Heart left ventricle (tissue), 13 donors: ENCODE measurements around the gene ATP2B2.

Source experiments
- POLR2A ChIP-seq, 2 donors: fragments of 450-650 bp; IDR thresholded peaks; one replicate each; pipeline ENCODE4 v1.6.1; 2017; ENCODE audit warnings: antibody characterized with exemption in 2 of 2, mild to moderate bottlenecking in 2 of 2, moderate library complexity in 2 of 2
- TF ChIP-seq, protein P1 (sequence below), 12 donors: fragments of 200-600 bp; sonication (generic) in 4 of 12; IDR thresholded peaks; one replicate each; pipeline versions ENCODE4 v1.5.0 to v1.8.0; 2018 to 2022; ENCODE audit warnings: antibody characterized with exemption in 12 of 12, mild to moderate bottlenecking in 5 of 12
- donor health status: ischemic (EF 13 %, LVEDD 7.1; RV severe dilation, severe dysfunction).
- donor health status: DM: no; HTN: yes; CAD: no.
- donor health status: DM: no; HTN: no; CAD: no.
- donor health status: ischemic (EF 25% LVEDD 6.9; RV normal size, moderate dysfunction).
- donor health status: ischemic (EF 25% LVEDD 5.7; RV mildly dilated, moderate dysfunction).
- donor health status: ischemic (EF 35%, LVEDD 5.7; RV mildly dilated, moderate dysfunction).
- donor health status: nonischemic (EF 11% LVEDD 7.7; RV severe dilation, severe dysfunction).
- donor health status: DM: yes; HTN: yes; CAD: no.
- donor health status: PGD.
- donor health status: ischemic (EF 29% LVEDD 5.4; RV normal size, mild dysfunction).
- donor health status: nonischemic (EF 23%, LVEDD 6.1; RV moderate dilation, normal function).

GRCh38 chr3:10280571-10280970, 224.8 kb downstream of the ATP2B2 start:
- TF ChIP-seq, protein P1, sequence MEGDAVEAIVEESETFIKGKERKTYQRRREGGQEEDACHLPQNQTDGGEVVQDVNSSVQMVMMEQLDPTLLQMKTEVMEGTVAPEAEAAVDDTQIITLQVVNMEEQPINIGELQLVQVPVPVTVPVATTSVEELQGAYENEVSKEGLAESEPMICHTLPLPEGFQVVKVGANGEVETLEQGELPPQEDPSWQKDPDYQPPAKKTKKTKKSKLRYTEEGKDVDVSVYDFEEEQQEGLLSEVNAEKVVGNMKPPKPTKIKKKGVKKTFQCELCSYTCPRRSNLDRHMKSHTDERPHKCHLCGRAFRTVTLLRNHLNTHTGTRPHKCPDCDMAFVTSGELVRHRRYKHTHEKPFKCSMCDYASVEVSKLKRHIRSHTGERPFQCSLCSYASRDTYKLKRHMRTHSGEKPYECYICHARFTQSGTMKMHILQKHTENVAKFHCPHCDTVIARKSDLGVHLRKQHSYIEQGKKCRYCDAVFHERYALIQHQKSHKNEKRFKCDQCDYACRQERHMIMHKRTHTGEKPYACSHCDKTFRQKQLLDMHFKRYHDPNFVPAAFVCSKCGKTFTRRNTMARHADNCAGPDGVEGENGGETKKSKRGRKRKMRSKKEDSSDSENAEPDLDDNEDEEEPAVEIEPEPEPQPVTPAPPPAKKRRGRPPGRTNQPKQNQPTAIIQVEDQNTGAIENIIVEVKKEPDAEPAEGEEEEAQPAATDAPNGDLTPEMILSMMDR (IDR thresholded peaks at IDR 0.05) = no peak
- TF ChIP-seq POLR2A (IDR thresholded peaks at IDR 0.05) = no peak
